CD4-positive, alpha-beta T cell (primary cell): Measurements from ENCODE around the gene FBXL14. TPM values are rescaled to one million over a fixed set of nuclear protein-coding genes. Genes with fewer than 3 reads are reported as not detected.
A peak's percentile ranks its signal among the peaks of the same experiment; 100 is the strongest.

Experiments used
- ATAC-seq: fragments of 200-7000 bp; cut with Tn5 transposase; one replicate; pipeline ENCODE4 v1.10.0; 2022; ENCODE audit warnings: mild to moderate bottlenecking; ENCODE audit not compliant: poor library complexity
- CTCF ChIA-PET: fragments of 350-600 bp; sonication (Branson Sonifier 250); formaldehyde crosslinking; loops from one replicate; lab custom pipeline; 2021; ENCODE audit warnings: antibody characterized with exemption, inconsistent platforms; lab: Charles Lee
- POLR2A ChIA-PET: fragments of 350-600 bp; sonication (Branson Sonifier 250); formaldehyde crosslinking; loops from one replicate; lab custom pipeline; 2021; ENCODE audit warnings: antibody characterized with exemption, inconsistent platforms; lab: Charles Lee
- DNase-seq, 14 experiments: peaks; one replicate each; pipeline ENCODE4 v3.0.0-alpha.2; 2013 to 2020; ENCODE audit warnings: mixed read lengths in 2 of 14
- H3K27ac ChIP-seq, 2 donors: one replicate each; pipeline versions ENCODE4 v1.5.1 to v1.7.0; 2013; ENCODE audit warnings: low read length in 2 of 2, low read depth in 1 of 2, mild to moderate bottlenecking in 1 of 2
- H3K27me3 ChIP-seq, 2 experiments: 1 replicate in 1 of 2; 2 replicates in 1 of 2; pipeline versions ENCODE4 v1.6.1 to v1.7.0; 2013; ENCODE audit warnings: low read length in 2 of 2, control low read depth in 1 of 2, mild to moderate bottlenecking in 1 of 2, moderate library complexity in 1 of 2; ENCODE audit not compliant: insufficient read depth in 2 of 2, control insufficient read depth in 1 of 2
- H3K36me3 ChIP-seq: one replicate; pipeline ENCODE4 v1.6.1; 2013; ENCODE audit warnings: low read length, control low read depth; ENCODE audit not compliant: insufficient read depth
- H3K4me1 ChIP-seq: one replicate; pipeline ENCODE4 v1.6.1; 2013; ENCODE audit warnings: low read length, control low read depth; ENCODE audit not compliant: insufficient read depth
- H3K4me3 ChIP-seq: one replicate; pipeline ENCODE4 v1.5.1; 2013; ENCODE audit warnings: mild to moderate bottlenecking, low read length, moderate library complexity
- H3K9me3 ChIP-seq, 2 experiments: 1 replicate in 1 of 2; 2 replicates in 1 of 2; pipeline versions ENCODE4 v1.6.1 to v1.7.0; 2013; ENCODE audit warnings: low read length in 2 of 2, mild to moderate bottlenecking in 2 of 2, control low read depth in 1 of 2, moderate library complexity in 1 of 2; ENCODE audit not compliant: control insufficient read depth in 1 of 2, insufficient read depth in 1 of 2
- H3K27ac Mint-ChIP-seq: one replicate; pipeline ENCODE4 v1.8.0; 2020; ENCODE audit warnings: mixed read lengths
- H3K27me3 Mint-ChIP-seq: one replicate; pipeline ENCODE4 v1.8.0; 2021; ENCODE audit warnings: mixed read lengths
- H3K36me3 Mint-ChIP-seq: one replicate; pipeline ENCODE4 v1.8.0; 2021; ENCODE audit warnings: low read depth, mixed read lengths
- H3K4me1 Mint-ChIP-seq: one replicate; pipeline ENCODE4 v1.8.0; 2021; ENCODE audit warnings: low read depth, mixed read lengths
- H3K4me3 Mint-ChIP-seq: one replicate; pipeline ENCODE4 v1.8.0; 2020; ENCODE audit warnings: mild to moderate bottlenecking, mixed read lengths
- H3K9me3 Mint-ChIP-seq: one replicate; pipeline ENCODE4 v1.8.0; 2020; ENCODE audit warnings: mixed read lengths
- intact Hi-C, 2 experiments: fragments of 100-400 bp; cut with DNase I in 1 of 2; cut with micrococcal nuclease in 1 of 2; formaldehyde crosslinking; loops; one replicate each; pipeline versions ENCODE4 v1.15.1 to v1.9.0; 2023 to 2025; cut with DNase I, micrococcal nuclease
- total RNA-seq, 174 experiments: library from RNA in 2 of 174; stranded (reverse) in 2 of 174; gene quantifications; one replicate each; pipeline ENCODE4 v1.2.3 and lab custom pipeline; 2021 to 2026
- TF ChIP-seq, protein P1 (sequence below): fragments of 200-600 bp; IDR thresholded peaks from one replicate; pipeline ENCODE4 v1.8.0; 2022; ENCODE audit warnings: antibody characterized with exemption, mild to moderate bottlenecking

Gene FBXL14
- total RNA-seq, 2 experiments from 2014 or later, result 32.3 to 33.6 TPM

GRCh38 chr12:1634590-1635191, 40.3 kb upstream of the FBXL14 start:
- Histone ChIP-seq H3K4me1 (peaks cover 21% of the 10 kb centered on the region), H3K9me3 (peaks cover 0 to 5% of the 10 kb centered on the region in 2 experiments), H3K27me3 (peaks cover 34 to 43% of the 10 kb centered on the region in 2 experiments), H3K36me3 (no peaks in the 10 kb centered on the region), H3K27ac (no peak overlapping the region), H3K4me3 (no peak overlapping the region)
- ChIA-PET POLR2A (interaction anchor here (1.2 to 2.0 kb wide), 3 partner anchors 18 to 305 kb away, joined by 3 to 8 read pairs (median 7); no protein-coding TSS in a partner anchor), CTCF (interaction anchor here (0.6 to 2.3 kb wide), 12 partner anchors 10 to 422 kb away, joined by 3 to 19 read pairs (median 4); no protein-coding TSS in a partner anchor)
- no peak overlapping the region for H3K4me3 Mint-ChIP-seq
- DNase-seq (peak; percentile 40 to 75 (median 54)), ATAC-seq (peak; percentile 68)
- H3K27ac Mint-ChIP-seq, result no peak overlapping the region
- no peaks in the 10 kb centered on the region for H3K36me3 Mint-ChIP-seq
- intact Hi-C loops, result loop anchor here (1.0 to 10.0 kb wide), 4 partner anchors 157 to 950 kb away; no protein-coding TSS in a partner anchor
- H3K27me3 Mint-ChIP-seq, result peaks cover 54% of the 10 kb centered on the region
- no peaks in the 10 kb centered on the region for H3K9me3 Mint-ChIP-seq
- TF ChIP-seq, protein P1, sequence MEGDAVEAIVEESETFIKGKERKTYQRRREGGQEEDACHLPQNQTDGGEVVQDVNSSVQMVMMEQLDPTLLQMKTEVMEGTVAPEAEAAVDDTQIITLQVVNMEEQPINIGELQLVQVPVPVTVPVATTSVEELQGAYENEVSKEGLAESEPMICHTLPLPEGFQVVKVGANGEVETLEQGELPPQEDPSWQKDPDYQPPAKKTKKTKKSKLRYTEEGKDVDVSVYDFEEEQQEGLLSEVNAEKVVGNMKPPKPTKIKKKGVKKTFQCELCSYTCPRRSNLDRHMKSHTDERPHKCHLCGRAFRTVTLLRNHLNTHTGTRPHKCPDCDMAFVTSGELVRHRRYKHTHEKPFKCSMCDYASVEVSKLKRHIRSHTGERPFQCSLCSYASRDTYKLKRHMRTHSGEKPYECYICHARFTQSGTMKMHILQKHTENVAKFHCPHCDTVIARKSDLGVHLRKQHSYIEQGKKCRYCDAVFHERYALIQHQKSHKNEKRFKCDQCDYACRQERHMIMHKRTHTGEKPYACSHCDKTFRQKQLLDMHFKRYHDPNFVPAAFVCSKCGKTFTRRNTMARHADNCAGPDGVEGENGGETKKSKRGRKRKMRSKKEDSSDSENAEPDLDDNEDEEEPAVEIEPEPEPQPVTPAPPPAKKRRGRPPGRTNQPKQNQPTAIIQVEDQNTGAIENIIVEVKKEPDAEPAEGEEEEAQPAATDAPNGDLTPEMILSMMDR, result peak; percentile 61
- H3K4me1 Mint-ChIP-seq, result peaks cover 20% of the 10 kb centered on the region

DNA sequence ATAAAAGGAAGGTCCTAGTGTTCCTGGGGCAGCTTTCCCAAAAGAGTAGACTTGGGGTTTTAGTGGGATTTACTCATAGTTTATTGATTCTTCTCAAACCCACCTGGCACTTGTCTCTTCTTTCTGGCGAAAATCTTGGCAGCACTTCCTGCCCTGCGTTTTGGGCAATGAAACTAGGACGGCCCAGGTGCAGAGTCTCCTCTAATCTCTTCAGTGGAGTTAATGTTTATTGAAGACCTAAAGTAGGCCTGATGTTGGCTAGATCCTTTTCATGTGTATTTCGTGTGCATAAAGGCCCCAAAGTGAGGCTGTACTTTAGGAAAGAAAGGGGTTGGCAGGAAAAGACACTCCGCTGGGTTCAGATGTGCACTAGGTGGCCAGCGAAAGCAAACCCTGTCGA, 39.8 kb upstream of the FBXL14 start:
- intact Hi-C loops, result loop anchor here (1.0 to 10.0 kb wide), 4 partner anchors 157 to 951 kb away; no protein-coding TSS in a partner anchor
- Mint-ChIP-seq H3K4me1 (peaks cover 24% of the 10 kb centered on the region), H3K27ac (no peak overlapping the region), H3K9me3 (no peaks in the 10 kb centered on the region), H3K4me3 (no peak overlapping the region), H3K27me3 (peaks cover 58% of the 10 kb centered on the region), H3K36me3 (no peaks in the 10 kb centered on the region)
- POLR2A ChIA-PET, result interaction anchor here (1.8 to 2.0 kb wide), 2 partner anchors 157 to 306 kb away, joined by 7 to 8 read pairs; no protein-coding TSS in a partner anchor
- TF ChIP-seq, protein P1, result no peak
- Histone ChIP-seq H3K27me3 (peaks cover 38 to 48% of the 10 kb centered on the region in 2 experiments), H3K27ac (no peak overlapping the region), H3K4me1 (peaks cover 26% of the 10 kb centered on the region), H3K4me3 (no peak overlapping the region), H3K9me3 (peaks cover 0 to 8% of the 10 kb centered on the region in 2 experiments), H3K36me3 (no peaks in the 10 kb centered on the region)
- no peak for ATAC-seq
- CTCF ChIA-PET, result interaction anchor here (0.6 to 2.3 kb wide), 11 partner anchors 10 to 422 kb away, joined by 3 to 19 read pairs (median 4); no protein-coding TSS in a partner anchor
- no peak for DNase-seq

DNA sequence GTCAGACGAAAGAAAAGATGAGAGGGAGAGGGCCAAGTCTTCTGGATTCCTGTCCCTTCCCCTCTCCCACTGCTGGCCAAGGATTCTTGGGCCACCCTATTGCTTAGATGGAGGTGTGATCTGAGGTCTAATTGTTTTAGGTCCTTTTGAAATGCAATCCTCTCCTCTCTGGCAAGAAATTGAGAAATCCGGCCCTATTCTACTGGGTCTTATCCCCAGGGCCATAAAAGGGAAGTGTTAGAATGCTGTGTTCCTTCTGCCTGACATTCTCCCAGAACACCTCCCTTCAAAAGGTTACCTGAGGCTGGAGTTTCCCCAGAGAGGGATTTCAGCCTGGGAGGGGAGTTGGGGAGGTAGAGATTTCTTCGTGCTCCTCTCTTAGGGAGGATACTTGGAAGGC, 39.1 kb upstream of the FBXL14 start:
- TF ChIP-seq, protein P1, result no peak
- H3K4me1 Mint-ChIP-seq, result peaks cover 29% of the 10 kb centered on the region
- H3K4me3 Mint-ChIP-seq, result no peak overlapping the region
- POLR2A ChIA-PET, result interaction anchor here (2.0 kb wide), 1 partner anchor 306 kb away, joined by 8 read pairs; no protein-coding TSS in a partner anchor
- Histone ChIP-seq H3K9me3 (peaks cover 0 to 8% of the 10 kb centered on the region in 2 experiments), H3K27me3 (peaks cover 45 to 55% of the 10 kb centered on the region in 2 experiments), H3K4me1 (peaks cover 27% of the 10 kb centered on the region), H3K36me3 (no peaks in the 10 kb centered on the region), H3K27ac (no peak overlapping the region), H3K4me3 (no peak overlapping the region)
- H3K36me3 Mint-ChIP-seq, result no peaks in the 10 kb centered on the region
- H3K9me3 Mint-ChIP-seq, result no peaks in the 10 kb centered on the region
- ATAC-seq (no peak), DNase-seq (no peak)
- H3K27me3 Mint-ChIP-seq, result peaks cover 65% of the 10 kb centered on the region
- intact Hi-C loops, result loop anchor here (5.0 to 10.0 kb wide), 2 partner anchors 949 to 951 kb away; no protein-coding TSS in a partner anchor
- CTCF ChIA-PET, result no interaction called here
- H3K27ac Mint-ChIP-seq, result no peak overlapping the region
